WERI-Rb-1 (cell line): Measurements from ENCODE around the gene KRT82.

ENCODE experiments used
- DNase-seq: peaks from one replicate; pipeline ENCODE4 v3.0.0-alpha.2; 2020
- H3K27ac ChIP-seq: fragments of 250-450 bp; sonication (Bioruptor Pico); 2 replicates; pipeline ENCODE4 v1.5.1; 2020; ENCODE audit warnings: mild to moderate bottlenecking, moderate library complexity
- H3K27me3 ChIP-seq: fragments of 250-450 bp; sonication (Bioruptor Pico); 2 replicates; pipeline ENCODE4 v1.5.1; 2021; ENCODE audit warnings: mild to moderate bottlenecking, low read depth, moderate library complexity; ENCODE audit not compliant: insufficient read depth, severe bottlenecking
- H3K36me3 ChIP-seq: fragments of 250-450 bp; sonication (Bioruptor Pico); 2 replicates; pipeline ENCODE4 v1.5.1; 2020; ENCODE audit warnings: mild to moderate bottlenecking, moderate library complexity
- H3K4me3 ChIP-seq: 2 replicates; pipeline ENCODE4 v1.5.1; 2011; ENCODE audit warnings: low read depth, mild to moderate bottlenecking, control low read depth, low read length
- H3K9me3 ChIP-seq: fragments of 250-450 bp; sonication (Bioruptor Pico); 2 replicates; pipeline ENCODE4 v1.5.1; 2021; ENCODE audit warnings: mild to moderate bottlenecking, moderate library complexity; ENCODE audit not compliant: severe bottlenecking
- CTCF ChIP-seq: IDR thresholded peaks from 2 replicates; pipeline ENCODE4 v1.5.1; 2011; ENCODE audit warnings: low read depth, mild to moderate bottlenecking, control low read depth, inconsistent platforms, low read length

The KRT82 gene

GRCh38 chr12:52351196-52352059, 54.7 kb downstream of the KRT82 start:
- peaks cover 8% of the 10 kb centered on the region for H3K27me3 ChIP-seq
- peak; percentile 36 for DNase-seq

GRCh38 chr12:52350786-52351185, 55.3 kb downstream of the KRT82 start:
- no peaks in the 10 kb centered on the region for H3K36me3 ChIP-seq
- H3K27me3 ChIP-seq: peaks cover 8% of the 10 kb centered on the region
- peak; percentile 18 for DNase-seq
- H3K27ac ChIP-seq: no peak overlapping the region
- no peak for TF ChIP-seq CTCF
- no peak overlapping the region for H3K4me3 ChIP-seq
- H3K9me3 ChIP-seq: no peaks in the 10 kb centered on the region

More at GRCh38 chr12:52351196-52352059, 54.7 kb downstream of the KRT82 start:
- Histone ChIP-seq H3K4me3 (no peak overlapping the region), H3K36me3 (no peaks in the 10 kb centered on the region), H3K27ac (no peak overlapping the region), H3K9me3 (no peaks in the 10 kb centered on the region)
- no peak for TF ChIP-seq CTCF

DNA sequence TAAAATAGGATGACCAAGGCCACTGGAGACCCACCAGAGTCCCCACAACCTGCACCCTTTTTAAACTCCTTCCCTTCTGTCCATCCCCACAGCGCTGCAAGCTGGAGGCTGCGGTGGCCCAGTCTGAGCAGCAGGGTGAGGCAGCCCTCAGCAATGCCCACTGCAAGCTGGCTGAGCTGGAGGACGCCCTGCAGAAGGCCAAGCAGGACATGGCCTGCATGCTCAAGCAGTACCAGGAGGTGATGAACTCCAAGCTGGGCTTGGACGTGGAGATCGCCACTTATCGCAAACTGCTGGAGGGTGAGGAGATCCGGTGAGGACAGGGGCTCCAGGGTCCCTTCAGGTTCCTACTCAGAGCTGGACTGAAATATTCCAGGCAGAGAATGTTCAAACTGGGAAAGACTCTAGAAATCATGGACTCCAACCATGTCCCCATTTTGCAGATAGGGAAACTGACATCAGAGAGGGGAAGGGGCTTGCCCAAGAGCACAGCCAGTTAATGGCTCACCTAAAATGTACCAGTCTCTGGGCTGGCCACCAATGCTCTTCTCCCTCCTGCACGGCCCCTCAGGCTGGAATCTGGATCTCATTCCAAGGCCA, 56.0 kb downstream of the KRT82 start:
- Histone ChIP-seq H3K4me3 (no peak overlapping the region), H3K27me3 (peaks cover 8% of the 10 kb centered on the region), H3K36me3 (no peaks in the 10 kb centered on the region), H3K27ac (no peak overlapping the region), H3K9me3 (no peaks in the 10 kb centered on the region)
- no peak for DNase-seq
- TF ChIP-seq CTCF: no peak

GRCh38 chr12:52349196-52349595, 56.9 kb downstream of the KRT82 start:
- Histone ChIP-seq H3K36me3 (no peaks in the 10 kb centered on the region), H3K9me3 (no peaks in the 10 kb centered on the region), H3K27ac (no peak overlapping the region), H3K4me3 (no peak overlapping the region), H3K27me3 (peaks cover 8% of the 10 kb centered on the region)
- no peak for TF ChIP-seq CTCF
- no peak for DNase-seq

DNA sequence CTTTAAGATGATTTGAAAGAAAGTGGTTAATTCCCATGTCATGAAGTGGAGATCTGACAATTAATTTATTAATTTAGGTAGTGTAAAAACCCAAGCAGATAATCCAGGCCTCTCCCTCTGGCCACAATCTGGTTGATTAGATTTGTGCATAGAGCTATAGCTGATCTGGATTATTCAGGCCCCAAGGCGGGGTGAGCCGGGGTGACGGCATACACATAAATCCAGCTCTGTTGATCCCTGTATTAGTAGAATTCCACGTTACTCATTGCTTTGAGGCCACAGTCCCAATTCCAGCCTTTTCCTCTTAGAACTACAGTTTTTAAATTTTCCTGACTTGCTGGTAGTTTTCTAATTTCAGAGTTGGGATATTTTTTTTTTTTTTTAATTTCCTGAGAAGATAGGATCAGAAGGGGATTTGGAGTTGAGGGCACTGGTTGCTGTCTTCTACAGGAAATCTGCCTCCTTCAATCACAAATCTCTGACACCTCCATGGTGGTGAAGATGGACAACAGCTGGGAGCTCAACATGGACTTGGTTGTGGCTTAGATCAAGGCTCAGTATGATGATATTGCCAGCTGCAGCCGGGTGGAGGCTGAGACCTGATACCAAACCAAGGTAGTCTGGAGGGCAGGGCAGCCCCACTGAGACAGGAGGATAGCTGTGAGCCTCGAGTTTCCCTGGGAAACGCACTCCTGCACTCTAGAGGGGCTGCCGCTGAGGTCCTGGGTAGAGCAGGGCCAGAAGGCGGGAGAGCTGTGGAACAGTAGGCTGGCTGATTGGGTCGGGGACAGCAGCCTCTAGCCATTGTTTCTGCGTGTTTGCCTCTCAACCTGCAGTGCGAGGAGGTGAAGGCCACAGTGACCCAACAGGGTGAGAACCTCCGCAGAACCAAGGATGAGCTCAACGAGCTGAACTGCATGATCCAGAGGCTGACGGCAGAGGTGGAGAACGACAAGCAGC, 58.3 kb downstream of the KRT82 start:
- TF ChIP-seq CTCF: no peak
- H3K27ac ChIP-seq: peak overlapping the region; percentile 46; the same call in 1 of the 2 replicates
- DNase-seq: peak; percentile 93

More for the DNA sequence above, 58.3 kb downstream of the KRT82 start:
- peaks cover 8% of the 10 kb centered on the region for H3K27me3 ChIP-seq
- H3K9me3 ChIP-seq: peaks cover 12% of the 10 kb centered on the region
- no peaks in the 10 kb centered on the region for H3K36me3 ChIP-seq
- H3K4me3 ChIP-seq: no peak overlapping the region
